ENCODE results near the gene MEX3D.

The MEX3D gene

DNA sequence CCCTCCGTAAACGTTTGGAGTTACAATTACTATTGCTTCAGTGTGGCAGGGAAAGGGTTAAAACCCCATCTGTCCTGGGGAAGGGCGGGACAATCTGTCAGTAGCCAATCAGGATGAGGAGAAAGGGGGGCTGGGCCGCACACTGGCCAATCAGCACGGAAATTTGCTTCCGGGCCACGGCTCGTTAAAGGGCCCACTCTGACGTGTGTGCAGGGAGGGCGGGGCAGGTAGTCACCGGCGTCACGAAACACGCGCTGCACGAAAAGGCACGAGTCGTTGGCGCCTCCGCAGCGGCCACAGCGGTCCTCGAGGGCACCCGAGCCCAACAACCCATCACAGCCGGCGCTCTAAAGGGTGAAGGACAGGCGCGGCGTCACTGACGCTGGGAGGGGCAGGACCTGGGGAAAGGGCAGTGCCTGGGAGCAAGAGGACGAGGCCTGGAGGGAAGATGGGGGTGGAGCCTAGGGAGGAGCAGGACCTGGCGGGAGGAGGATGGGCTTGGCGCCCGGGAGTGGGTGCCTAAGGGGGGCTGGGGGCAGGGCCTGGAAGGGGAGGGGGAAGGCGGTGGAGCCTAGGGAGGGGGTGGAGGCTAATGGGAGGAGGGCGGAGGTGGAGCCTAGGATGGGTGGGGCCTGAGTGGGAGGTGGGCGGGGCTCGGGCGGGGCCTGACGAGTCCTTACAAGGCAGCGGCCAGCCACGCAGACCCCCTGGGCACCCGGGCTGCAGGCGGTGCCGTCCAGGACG, 60.2 kb downstream of the MEX3D start (continued):
- no peak for TF ChIP-seq ZNF148 (tag by site-specific recombination; IDR thresholded peaks at IDR 0.05; ENCODE audit: borderline replicate concordance)
- TF ChIP-seq, protein P1, sequence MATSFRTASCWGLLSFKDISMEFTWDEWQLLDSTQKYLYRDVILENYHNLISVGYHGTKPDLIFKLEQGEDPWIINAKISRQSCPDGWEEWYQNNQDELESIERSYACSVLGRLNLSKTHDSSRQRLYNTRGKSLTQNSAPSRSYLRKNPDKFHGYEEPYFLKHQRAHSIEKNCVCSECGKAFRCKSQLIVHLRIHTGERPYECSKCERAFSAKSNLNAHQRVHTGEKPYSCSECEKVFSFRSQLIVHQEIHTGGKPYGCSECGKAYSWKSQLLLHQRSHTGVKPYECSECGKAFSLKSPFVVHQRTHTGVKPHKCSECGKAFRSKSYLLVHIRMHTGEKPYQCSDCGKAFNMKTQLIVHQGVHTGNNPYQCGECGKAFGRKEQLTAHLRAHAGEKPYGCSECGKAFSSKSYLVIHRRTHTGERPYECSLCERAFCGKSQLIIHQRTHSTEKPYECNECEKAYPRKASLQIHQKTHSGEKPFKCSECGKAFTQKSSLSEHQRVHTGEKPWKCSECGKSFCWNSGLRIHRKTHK (tag by site-specific recombination; IDR thresholded peaks at IDR 0.05): no peak
- TF ChIP-seq, protein P2, sequence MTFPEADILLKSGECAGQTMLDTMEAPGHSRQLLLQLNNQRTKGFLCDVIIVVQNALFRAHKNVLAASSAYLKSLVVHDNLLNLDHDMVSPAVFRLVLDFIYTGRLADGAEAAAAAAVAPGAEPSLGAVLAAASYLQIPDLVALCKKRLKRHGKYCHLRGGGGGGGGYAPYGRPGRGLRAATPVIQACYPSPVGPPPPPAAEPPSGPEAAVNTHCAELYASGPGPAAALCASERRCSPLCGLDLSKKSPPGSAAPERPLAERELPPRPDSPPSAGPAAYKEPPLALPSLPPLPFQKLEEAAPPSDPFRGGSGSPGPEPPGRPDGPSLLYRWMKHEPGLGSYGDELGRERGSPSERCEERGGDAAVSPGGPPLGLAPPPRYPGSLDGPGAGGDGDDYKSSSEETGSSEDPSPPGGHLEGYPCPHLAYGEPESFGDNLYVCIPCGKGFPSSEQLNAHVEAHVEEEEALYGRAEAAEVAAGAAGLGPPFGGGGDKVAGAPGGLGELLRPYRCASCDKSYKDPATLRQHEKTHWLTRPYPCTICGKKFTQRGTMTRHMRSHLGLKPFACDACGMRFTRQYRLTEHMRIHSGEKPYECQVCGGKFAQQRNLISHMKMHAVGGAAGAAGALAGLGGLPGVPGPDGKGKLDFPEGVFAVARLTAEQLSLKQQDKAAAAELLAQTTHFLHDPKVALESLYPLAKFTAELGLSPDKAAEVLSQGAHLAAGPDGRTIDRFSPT (tag by site-specific recombination; IDR thresholded peaks at IDR 0.05): peak; percentile 83
- TF ChIP-seq ZNF692 (tag by site-specific recombination; IDR thresholded peaks at IDR 0.05): peak; percentile 98
- TF ChIP-seq HOXC10 (CRISPR knock-in tag; IDR thresholded peaks at IDR 0.05): no peak
- peak; percentile 21; the same call in 1 of the 2 replicates for TF ChIP-seq ZNF843 (tag by site-specific recombination; IDR thresholded peaks at IDR 0.05)
- TF ChIP-seq ZNF341 (tag by site-specific recombination; IDR thresholded peaks at IDR 0.05; ENCODE audit: low read depth): no peak; the same call in 1 of the 2 replicates
- no peak for TF ChIP-seq ZNF433 (tag by site-specific recombination; IDR thresholded peaks at IDR 0.05; ENCODE audit: low read depth)
- TF ChIP-seq, protein P3, sequence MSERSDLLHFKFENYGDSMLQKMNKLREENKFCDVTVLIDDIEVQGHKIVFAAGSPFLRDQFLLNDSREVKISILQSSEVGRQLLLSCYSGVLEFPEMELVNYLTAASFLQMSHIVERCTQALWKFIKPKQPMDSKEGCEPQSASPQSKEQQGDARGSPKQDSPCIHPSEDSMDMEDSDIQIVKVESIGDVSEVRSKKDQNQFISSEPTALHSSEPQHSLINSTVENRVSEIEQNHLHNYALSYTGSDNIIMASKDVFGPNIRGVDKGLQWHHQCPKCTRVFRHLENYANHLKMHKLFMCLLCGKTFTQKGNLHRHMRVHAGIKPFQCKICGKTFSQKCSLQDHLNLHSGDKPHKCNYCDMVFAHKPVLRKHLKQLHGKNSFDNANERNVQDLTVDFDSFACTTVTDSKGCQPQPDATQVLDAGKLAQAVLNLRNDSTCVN (tag by site-specific recombination; optimal IDR thresholded peaks at IDR 0.05): peak; percentile 69
- TF ChIP-seq PATZ1 (tag by site-specific recombination; IDR thresholded peaks at IDR 0.05): peak; percentile 91
- peak; percentile 81 for TF ChIP-seq ZNF600 (tag by site-specific recombination; IDR thresholded peaks at IDR 0.05)
- 0 out of 2 replicates have a peak, but pooled peaks have one; percentile 15 for TF ChIP-seq BCL11B (tag by site-specific recombination; IDR thresholded peaks at IDR 0.05; ENCODE audit: low read depth)
- no peak for TF ChIP-seq ZNF324 (tag by site-specific recombination; IDR thresholded peaks at IDR 0.05)
- TF ChIP-seq ELK4 (IDR thresholded peaks at IDR 0.05; ENCODE audit: borderline replicate concordance, low read depth, low read length): peak; percentile 96
- TF ChIP-seq ZBTB49 (tag by site-specific recombination; IDR thresholded peaks at IDR 0.05; ENCODE audit: low read depth): no peak
- peak; percentile 79 for TF ChIP-seq ZNF335 (tag by site-specific recombination; conservative IDR thresholded peaks at IDR 0.05)
- TF ChIP-seq ZBTB17 (tag by site-specific recombination; IDR thresholded peaks at IDR 0.05): peak; percentile 63
- TF ChIP-seq, protein P4, sequence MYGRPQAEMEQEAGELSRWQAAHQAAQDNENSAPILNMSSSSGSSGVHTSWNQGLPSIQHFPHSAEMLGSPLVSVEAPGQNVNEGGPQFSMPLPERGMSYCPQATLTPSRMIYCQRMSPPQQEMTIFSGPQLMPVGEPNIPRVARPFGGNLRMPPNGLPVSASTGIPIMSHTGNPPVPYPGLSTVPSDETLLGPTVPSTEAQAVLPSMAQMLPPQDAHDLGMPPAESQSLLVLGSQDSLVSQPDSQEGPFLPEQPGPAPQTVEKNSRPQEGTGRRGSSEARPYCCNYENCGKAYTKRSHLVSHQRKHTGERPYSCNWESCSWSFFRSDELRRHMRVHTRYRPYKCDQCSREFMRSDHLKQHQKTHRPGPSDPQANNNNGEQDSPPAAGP (tag by site-specific recombination; IDR thresholded peaks at IDR 0.05): 0 out of 2 replicates have a peak, but pooled peaks have one; percentile 52
- peak; percentile 51; the same call in 1 of the 2 replicates for TF ChIP-seq WT1 (tag by site-specific recombination; IDR thresholded peaks at IDR 0.05)
- peak; percentile 52; the same call in 1 of the 2 replicates for TF ChIP-seq ZEB2 (tag by site-specific recombination; IDR thresholded peaks at IDR 0.05)
- TF ChIP-seq KLF16 (tag by site-specific recombination; IDR thresholded peaks at IDR 0.05): peak; percentile 74
- TF ChIP-seq ZNF776 (tag by site-specific recombination; IDR thresholded peaks at IDR 0.05; ENCODE audit: borderline replicate concordance): no peak
